Activated T-cell treated with anti-CD3 and anti-CD28 coated beads, Interleukin-2, amount 50 U/mL, for 4 hours (primary cell): Measurements from ENCODE around the gene LTB4R2. TPM values are rescaled to one million over a fixed set of nuclear protein-coding genes. Genes with fewer than 3 reads are reported as not detected.
A peak's percentile ranks its signal among the peaks of the same experiment; 100 is the strongest.

Source experiments
- ATAC-seq, 2 donors: fragments of 200-7000 bp; cut with Tn5 transposase; one replicate each; pipeline ENCODE4 v1.10.0; 2021
- DNase-seq: peaks from one replicate; pipeline ENCODE4 v3.0.0-alpha.2; 2020
- H3K27me3 Mint-ChIP-seq: one replicate; pipeline ENCODE4 v1.8.0; 2021; ENCODE audit warnings: low read depth, mixed read lengths
- H3K36me3 Mint-ChIP-seq: one replicate; pipeline ENCODE4 v1.8.0; 2022; ENCODE audit warnings: mixed read lengths; ENCODE audit not compliant: insufficient read depth
- H3K4me1 Mint-ChIP-seq: one replicate; pipeline ENCODE4 v1.8.0; 2021; ENCODE audit warnings: low read depth, mixed read lengths
- H3K4me3 Mint-ChIP-seq: one replicate; pipeline ENCODE4 v1.8.0; 2021; ENCODE audit warnings: mild to moderate bottlenecking, moderate library complexity, mixed read lengths
- H3K9me3 Mint-ChIP-seq: one replicate; pipeline ENCODE4 v1.8.0; 2021; ENCODE audit warnings: mixed read lengths
- total RNA-seq, 3 donors: library from RNA; stranded (reverse); gene quantifications; one replicate each; pipeline ENCODE4 v1.2.1, GENCODE V29; 2021

LTB4R2 gene
- total RNA-seq: 10 to 100 TPM in 2 of 3 donors, 1 to 10 TPM in 1; 9.0 to 10.8 (median 10.4) TPM

DNA sequence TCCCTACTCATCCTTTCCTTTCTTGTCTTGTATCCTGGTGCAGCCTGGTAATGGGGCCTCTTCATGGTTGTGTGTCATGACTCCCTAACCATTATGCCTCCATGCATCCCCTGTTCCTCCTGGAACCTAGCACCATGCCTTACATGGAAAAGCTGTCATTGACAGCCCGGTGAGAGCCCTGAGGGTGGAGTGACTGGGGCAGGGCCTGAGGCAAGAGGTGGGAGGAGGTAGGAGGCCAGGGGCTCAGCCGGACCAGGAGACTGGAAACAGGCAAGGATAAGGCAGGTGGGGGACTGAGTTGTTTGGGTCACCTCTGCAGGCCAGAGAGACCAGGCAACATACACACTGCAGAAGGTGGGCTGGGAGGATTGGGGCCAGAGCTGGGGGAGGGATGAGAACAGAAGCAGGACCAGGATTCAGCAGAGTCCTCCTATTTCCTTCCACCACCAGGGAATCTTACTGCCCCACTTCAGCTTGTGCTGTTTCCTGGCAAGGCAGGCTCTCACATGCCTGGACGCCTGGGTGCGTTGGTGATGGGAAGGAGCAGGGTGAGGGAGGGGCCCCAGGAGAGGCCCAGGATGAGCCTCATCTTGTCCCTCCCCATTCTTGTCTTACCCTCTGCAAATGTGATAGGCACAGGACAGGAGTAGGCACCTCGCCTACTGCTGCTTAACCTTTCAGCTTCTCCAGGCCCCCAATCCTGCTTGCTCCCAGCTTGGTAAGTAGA, at the start of gene LTB4R2:
Gene LTB4R2, plus strand, starts transcription at position 603 of the 727 bp plus-strand sequence. CDS start 525 bp downstream, outside the sequence.
- ATAC-seq: no peak
- peaks cover 67% of the 10 kb centered on the region for H3K4me1 Mint-ChIP-seq
- no peaks in the 10 kb centered on the region for H3K27me3 Mint-ChIP-seq
- H3K9me3 Mint-ChIP-seq: no peaks in the 10 kb centered on the region
- H3K4me3 Mint-ChIP-seq: peak within 1 kb of the TSS; percentile 79
- DNase-seq: no peak
- peaks cover 25% of the 10 kb centered on the region for H3K36me3 Mint-ChIP-seq

DNA sequence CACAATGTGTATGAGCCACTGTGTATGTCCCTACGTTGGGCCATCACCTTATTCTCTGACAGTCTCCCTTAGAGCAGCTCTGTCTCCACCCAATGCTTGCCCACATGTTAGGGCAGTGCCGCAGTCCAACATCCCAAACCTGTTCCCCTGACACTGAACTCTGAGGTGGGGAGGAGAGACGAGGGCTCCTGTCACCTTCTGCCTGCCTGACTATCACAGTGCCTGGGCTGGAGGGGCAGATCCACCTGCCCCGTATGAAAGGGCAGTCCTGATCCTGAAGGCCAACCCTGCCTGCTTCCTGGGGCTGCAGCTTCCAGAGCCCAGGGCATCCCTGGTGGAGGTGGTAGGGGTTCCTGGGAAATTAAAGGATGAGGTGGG, 49.2 kb upstream of the LTB4R2 start:
- H3K4me1 Mint-ChIP-seq: no peaks in the 10 kb centered on the region
- peaks cover 7% of the 10 kb centered on the region for H3K36me3 Mint-ChIP-seq

GRCh38 chr14:24261256-24261968, 48.5 kb upstream of the LTB4R2 start:
- Mint-ChIP-seq H3K27me3 (no peaks in the 10 kb centered on the region), H3K4me3 (no peak overlapping the region), H3K4me1 (no peaks in the 10 kb centered on the region), H3K36me3 (peaks cover 8% of the 10 kb centered on the region), H3K9me3 (no peaks in the 10 kb centered on the region)
- no peak for ATAC-seq
- no peak for DNase-seq

More for the DNA sequence above, 49.2 kb upstream of the LTB4R2 start:
- no peak for DNase-seq
- no peaks in the 10 kb centered on the region for H3K27me3 Mint-ChIP-seq
- H3K4me3 Mint-ChIP-seq: no peak overlapping the region
- ATAC-seq: no peak
- H3K9me3 Mint-ChIP-seq: no peaks in the 10 kb centered on the region

DNA sequence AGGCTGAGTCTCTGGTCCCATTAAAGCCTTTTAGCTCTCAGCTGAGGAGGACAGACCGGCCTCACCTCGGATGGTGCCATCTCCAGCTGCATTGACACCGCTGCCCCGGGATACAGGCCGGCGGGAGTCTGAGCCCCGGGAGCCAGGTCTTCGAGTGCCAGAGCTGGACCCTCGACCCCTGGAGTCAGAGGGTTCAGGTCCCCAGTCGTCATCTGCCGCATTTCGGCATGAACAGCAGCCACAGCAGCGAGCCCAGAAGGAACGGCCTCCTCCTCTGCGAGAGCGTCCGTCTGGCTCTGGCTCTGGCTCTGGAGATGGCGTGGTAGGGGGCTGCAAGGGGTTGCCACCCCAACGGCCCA, 48.0 kb upstream of the LTB4R2 start:
- no peaks in the 10 kb centered on the region for H3K9me3 Mint-ChIP-seq
- H3K27me3 Mint-ChIP-seq: no peaks in the 10 kb centered on the region
- H3K4me1 Mint-ChIP-seq: no peaks in the 10 kb centered on the region
- H3K4me3 Mint-ChIP-seq: no peak overlapping the region
- ATAC-seq (no peak), DNase-seq (no peak)
- H3K36me3 Mint-ChIP-seq: peaks cover 13% of the 10 kb centered on the region

- ATAC-seq: no peak
- H3K4me3 Mint-ChIP-seq: no peak within 1 kb of the TSS
- no peaks in the 10 kb centered on the region for H3K4me1 Mint-ChIP-seq
- DNase-seq: no peak
- no peaks in the 10 kb centered on the region for H3K9me3 Mint-ChIP-seq
- H3K36me3 Mint-ChIP-seq: peaks cover 17% of the 10 kb centered on the region
- no peaks in the 10 kb centered on the region for H3K27me3 Mint-ChIP-seq
These were observed 46.9 kb upstream of the LTB4R2 start, which contains the start of gene TGM1 for GRCh38 chr14:24262821-24263733. Gene TGM1 (minus strand): TSS chr14:24263177. CDS start chr14:24262352, 825 bp downstream.

GRCh38 chr14:24263848-24264247, 46.1 kb upstream of the LTB4R2 start:
- Mint-ChIP-seq H3K9me3 (no peaks in the 10 kb centered on the region), H3K36me3 (peaks cover 21% of the 10 kb centered on the region), H3K27me3 (no peaks in the 10 kb centered on the region), H3K4me3 (no peak overlapping the region), H3K4me1 (no peaks in the 10 kb centered on the region)
- DNase-seq: no peak
- no peak for ATAC-seq

DNA sequence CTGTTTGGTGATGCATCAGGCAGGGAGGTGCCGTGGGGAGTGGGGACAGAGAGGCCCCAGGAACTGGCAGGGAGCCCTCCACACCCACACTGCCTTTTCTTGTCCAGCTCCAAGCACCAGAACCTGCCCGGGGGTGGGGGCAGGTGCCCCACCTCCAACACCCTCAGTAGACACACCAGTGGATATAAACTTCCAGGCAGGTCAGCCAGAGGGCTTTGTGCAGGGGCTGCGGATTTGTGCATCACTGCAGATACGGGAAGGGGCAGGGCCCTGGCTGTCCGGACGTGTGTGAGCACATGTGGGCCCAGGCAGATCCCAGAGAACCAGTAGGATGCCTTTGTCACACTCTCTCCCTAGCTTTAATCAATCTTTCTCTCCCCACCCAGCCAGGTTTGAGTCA, 45.6 kb upstream of the LTB4R2 start:
- Mint-ChIP-seq H3K4me1 (no peaks in the 10 kb centered on the region), H3K9me3 (no peaks in the 10 kb centered on the region), H3K36me3 (peaks cover 21% of the 10 kb centered on the region), H3K27me3 (no peaks in the 10 kb centered on the region), H3K4me3 (no peak overlapping the region)
- ATAC-seq (no peak), DNase-seq (no peak)

DNA sequence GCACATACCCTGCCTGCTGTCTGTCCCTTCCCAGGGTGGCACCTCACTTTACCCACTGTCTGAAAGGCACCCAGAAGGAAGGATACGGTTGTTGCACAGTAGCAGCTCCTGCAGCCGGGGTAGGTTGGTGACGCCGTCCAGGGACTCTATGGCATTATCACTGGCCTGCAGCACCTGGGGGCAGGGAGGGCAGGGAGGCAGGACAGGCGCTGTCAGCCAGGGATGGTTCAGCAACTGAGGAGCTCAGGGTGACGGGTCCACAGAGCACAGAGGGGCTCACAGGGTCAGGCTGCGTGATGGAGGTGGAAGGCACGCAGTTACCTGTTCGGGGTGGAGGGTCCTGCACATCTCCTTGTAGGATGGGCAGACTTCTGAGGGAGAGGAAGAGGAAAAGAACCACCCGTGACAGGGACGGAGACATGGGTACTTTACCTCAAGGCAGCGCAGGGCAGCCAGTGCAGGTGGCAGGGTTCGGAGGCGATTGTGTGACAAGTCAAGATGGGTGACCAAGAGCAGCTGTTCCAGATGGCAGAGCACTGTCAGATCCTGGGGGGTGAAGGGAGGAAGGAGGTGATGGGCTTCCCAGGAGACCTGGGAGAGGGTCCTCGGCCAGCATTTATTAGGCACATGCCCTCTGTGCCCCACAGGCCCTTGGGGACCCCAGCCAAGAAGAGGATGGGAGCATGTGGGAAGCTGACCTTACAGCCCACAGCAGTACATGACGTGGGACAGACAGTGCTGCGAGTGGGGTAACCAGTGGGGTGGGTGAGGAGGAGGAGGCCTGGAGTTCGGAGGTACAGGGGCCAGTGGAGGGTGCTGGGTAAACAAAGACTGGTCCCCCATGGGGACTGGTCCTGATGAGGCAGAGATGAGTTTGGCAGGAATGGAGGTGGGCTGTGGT, 43.3 kb upstream of the LTB4R2 start:
- H3K4me1 Mint-ChIP-seq: peaks cover 5% of the 10 kb centered on the region
- DNase-seq: no peak
- peaks cover 19% of the 10 kb centered on the region for H3K36me3 Mint-ChIP-seq
- no peaks in the 10 kb centered on the region for H3K27me3 Mint-ChIP-seq
- no peak for ATAC-seq
- no peaks in the 10 kb centered on the region for H3K9me3 Mint-ChIP-seq
- H3K4me3 Mint-ChIP-seq: no peak overlapping the region

DNA sequence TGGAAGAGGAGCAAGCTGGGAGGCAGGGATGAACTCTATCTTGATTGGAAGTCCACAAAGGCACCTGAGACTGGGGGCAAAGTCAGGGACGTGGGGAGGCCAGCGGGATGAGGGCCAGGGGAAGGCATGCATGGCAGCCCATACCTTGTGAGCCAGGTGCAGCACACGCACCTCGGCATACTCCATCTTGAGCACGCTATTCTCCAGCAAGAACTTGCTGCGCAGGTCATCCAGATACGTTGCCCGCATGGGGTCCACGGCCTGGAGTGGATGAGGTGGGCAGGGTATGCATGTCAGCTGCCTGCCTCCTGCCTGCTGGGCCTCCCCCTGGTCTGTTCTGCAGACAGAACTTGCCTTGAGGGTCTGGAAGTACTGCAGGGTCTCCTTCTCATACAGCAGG, 42.4 kb upstream of the LTB4R2 start:
- no peak overlapping the region for H3K4me3 Mint-ChIP-seq
- ATAC-seq (no peak), DNase-seq (no peak)
- H3K36me3 Mint-ChIP-seq: peaks cover 15% of the 10 kb centered on the region
- no peaks in the 10 kb centered on the region for H3K9me3 Mint-ChIP-seq
- peaks cover 14% of the 10 kb centered on the region for H3K4me1 Mint-ChIP-seq
- no peaks in the 10 kb centered on the region for H3K27me3 Mint-ChIP-seq

GRCh38 chr14:24268225-24268624, 41.7 kb upstream of the LTB4R2 start:
- Mint-ChIP-seq H3K27me3 (no peaks in the 10 kb centered on the region), H3K9me3 (no peaks in the 10 kb centered on the region), H3K4me3 (no peak overlapping the region), H3K4me1 (peaks cover 20% of the 10 kb centered on the region), H3K36me3 (peaks cover 15% of the 10 kb centered on the region)
- DNase-seq: no peak
- no peak for ATAC-seq

- Mint-ChIP-seq H3K36me3 (peaks cover 15% of the 10 kb centered on the region), H3K9me3 (no peaks in the 10 kb centered on the region), H3K4me3 (no peak overlapping the region), H3K4me1 (peaks cover 31% of the 10 kb centered on the region), H3K27me3 (no peaks in the 10 kb centered on the region)
- no peak for ATAC-seq
- DNase-seq: no peak
These were observed 40.6 kb upstream of the LTB4R2 start for GRCh38 chr14:24269368-24269767.

- DNase-seq (no peak), ATAC-seq (no peak)
- Mint-ChIP-seq H3K36me3 (peaks cover 15% of the 10 kb centered on the region), H3K9me3 (no peaks in the 10 kb centered on the region), H3K4me1 (peaks cover 34% of the 10 kb centered on the region), H3K27me3 (no peaks in the 10 kb centered on the region), H3K4me3 (peak overlapping the region; percentile 88)
These were observed 39.9 kb upstream of the LTB4R2 start for GRCh38 chr14:24269910-24270536.

DNA sequence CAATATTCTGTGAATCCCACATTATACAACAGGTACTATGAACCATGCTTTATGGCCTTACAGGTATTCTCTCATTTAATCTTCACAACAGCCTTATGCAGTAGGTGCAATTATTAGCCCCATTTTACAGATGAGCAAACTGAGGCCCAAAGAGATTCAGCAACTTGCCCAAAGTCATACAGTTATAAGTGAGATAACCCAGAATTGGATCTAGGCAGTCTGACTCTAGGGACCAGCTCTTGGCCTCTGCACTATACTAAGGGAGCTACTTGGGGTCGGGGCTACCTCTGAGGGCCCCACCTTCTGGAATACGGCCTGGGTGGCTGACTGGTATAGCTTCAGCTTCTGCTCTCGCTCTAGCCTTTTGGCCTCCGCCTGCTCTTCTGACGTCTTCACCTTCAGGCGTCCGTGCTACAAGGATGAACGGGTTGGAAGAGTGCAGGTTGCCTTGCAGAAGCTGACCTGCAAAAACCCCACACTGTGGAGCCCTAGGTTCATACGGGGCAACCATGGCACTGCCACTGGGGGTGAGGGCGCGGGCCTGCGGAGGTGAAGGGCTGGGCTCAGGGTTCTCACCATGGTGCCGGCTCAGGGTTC, 39.3 kb upstream of the LTB4R2 start:
- H3K9me3 Mint-ChIP-seq: no peaks in the 10 kb centered on the region
- H3K36me3 Mint-ChIP-seq: peaks cover 15% of the 10 kb centered on the region
- ATAC-seq: no peak
- H3K4me3 Mint-ChIP-seq: peak overlapping the region; percentile 88
- H3K27me3 Mint-ChIP-seq: no peaks in the 10 kb centered on the region
- DNase-seq: no peak
- H3K4me1 Mint-ChIP-seq: peaks cover 40% of the 10 kb centered on the region
